ENCODE results near the gene TRPV4. TPM values are rescaled to one million over a fixed set of nuclear protein-coding genes. Genes with fewer than 3 reads are reported as not detected.

Gene TRPV4
- total RNA-seq, 1 experiment from 2014 or later = 3.1 TPM

GRCh38 chr12:109860977-109861376, 27.8 kb upstream of the TRPV4 start:
- Histone ChIP-seq H3K27ac (no peak overlapping the region), H3K27me3 (ENCODE audit: insufficient read depth, low read depth) (no peaks in the 10 kb centered on the region), H3K4me1 (replicated peaks; ENCODE audit: insufficient read depth) (peaks cover 31% of the 10 kb centered on the region), H3K9me2 (ENCODE audit: insufficient read depth) (no peaks in the 10 kb centered on the region), H4K20me1 (ENCODE audit: insufficient read depth) (no peaks in the 10 kb centered on the region), H2AFZ (no peak overlapping the region), H3K79me2 (ENCODE audit: low read depth) (peaks cover 14% of the 10 kb centered on the region; the same call in 1 of the 2 replicates), H3K4me2 (no peak overlapping the region), H3F3A (ENCODE audit: insufficient read depth, low read depth) (peaks cover 24% of the 10 kb centered on the region), H3K4me3 (no peak overlapping the region), H3K9me3 (ENCODE audit: insufficient read depth, low read depth) (no peaks in the 10 kb centered on the region), H3K36me3 (ENCODE audit: low read depth) (no peaks in the 10 kb centered on the region)
- intact Hi-C loops (cut with micrococcal nuclease; ENCODE audit: unreplicated experiment) = no loop called here
- TF ChIP-seq CTCF (conservative IDR thresholded peaks at IDR 0.05) = no peak
- TF ChIP-seq EZH2 (IDR thresholded peaks at IDR 0.05; ENCODE audit: low read depth) = no peak
- POLR2A ChIA-PET (ENCODE audit: unreplicated experiment) = no interaction called here
- CTCF ChIA-PET = interaction anchor here (0.6 kb wide), 1 partner anchor 613 kb away, joined by 3 read pairs; no protein-coding TSS in a partner anchor
- no TSS peak for BruUV-seq (replicated peaks)
- DNase-seq = no peak

GRCh38 chr12:109858764-109859163, 25.6 kb upstream of the TRPV4 start:
- H3K27me3 ChIP-seq (ENCODE audit: insufficient read depth, low read depth) = no peaks in the 10 kb centered on the region
- intact Hi-C loops (cut with micrococcal nuclease; ENCODE audit: unreplicated experiment) = no loop called here
- peaks cover 2% of the 10 kb centered on the region; the same call in 1 of the 2 replicates for H3F3A ChIP-seq (ENCODE audit: insufficient read depth, low read depth)
- H3K4me3 ChIP-seq = no peak overlapping the region
- ChIA-PET POLR2A (ENCODE audit: unreplicated experiment) (no interaction called here), CTCF (interaction anchor here (0.6 kb wide), 1 partner anchor 47 kb away, joined by 5 read pairs; no protein-coding TSS in a partner anchor)
- H3K79me2 ChIP-seq (ENCODE audit: low read depth) = 0 out of 2 replicates have a peak, but pooled peaks cover 9% of the 10 kb centered on the region
- H3K27ac ChIP-seq = no peak overlapping the region
- H3K36me3 ChIP-seq (ENCODE audit: low read depth) = no peaks in the 10 kb centered on the region
- TF ChIP-seq CTCF (conservative IDR thresholded peaks at IDR 0.05) (no peak), EZH2 (IDR thresholded peaks at IDR 0.05; ENCODE audit: low read depth) (no peak)
- no peak overlapping the region for H3K4me2 ChIP-seq
- H2AFZ ChIP-seq = no peak overlapping the region
- peaks cover 8% of the 10 kb centered on the region for H3K4me1 ChIP-seq (replicated peaks; ENCODE audit: insufficient read depth)
- no peaks in the 10 kb centered on the region for H4K20me1 ChIP-seq (ENCODE audit: insufficient read depth)
- DNase-seq = no peak
- no TSS peak for BruUV-seq (replicated peaks)
- H3K9me3 ChIP-seq (ENCODE audit: insufficient read depth, low read depth) = no peaks in the 10 kb centered on the region
- H3K9me2 ChIP-seq (ENCODE audit: insufficient read depth) = no peaks in the 10 kb centered on the region

GRCh38 chr12:109857715-109858114, 24.5 kb upstream of the TRPV4 start:
- CTCF ChIA-PET = no interaction called here
- no peaks in the 10 kb centered on the region for H3K36me3 ChIP-seq (ENCODE audit: low read depth)

More at GRCh38 chr12:109857715-109858114, 24.5 kb upstream of the TRPV4 start:
- H3F3A ChIP-seq (ENCODE audit: insufficient read depth, low read depth) = 0 out of 2 replicates have a peak, but pooled peaks cover 3% of the 10 kb centered on the region
- H3K4me2 ChIP-seq = no peak overlapping the region
- intact Hi-C loops (cut with micrococcal nuclease; ENCODE audit: unreplicated experiment) = no loop called here
- H3K4me1 ChIP-seq (replicated peaks; ENCODE audit: insufficient read depth) = no peaks in the 10 kb centered on the region
- H4K20me1 ChIP-seq (ENCODE audit: insufficient read depth) = no peaks in the 10 kb centered on the region
- no peak overlapping the region for H3K4me3 ChIP-seq
- H3K27me3 ChIP-seq (ENCODE audit: insufficient read depth, low read depth) = no peaks in the 10 kb centered on the region
- BruUV-seq (replicated peaks) = no TSS peak
- H3K27ac ChIP-seq = no peak overlapping the region
- no peak for DNase-seq
- TF ChIP-seq EZH2 (IDR thresholded peaks at IDR 0.05; ENCODE audit: low read depth) = no peak
- no peak for TF ChIP-seq CTCF (conservative IDR thresholded peaks at IDR 0.05)
- H3K9me2 ChIP-seq (ENCODE audit: insufficient read depth) = no peaks in the 10 kb centered on the region
- H3K79me2 ChIP-seq (ENCODE audit: low read depth) = no peaks in the 10 kb centered on the region
- no peak overlapping the region for H2AFZ ChIP-seq
- POLR2A ChIA-PET (ENCODE audit: unreplicated experiment) = no interaction called here
- H3K9me3 ChIP-seq (ENCODE audit: insufficient read depth, low read depth) = no peaks in the 10 kb centered on the region

Data from PC-9 (cell line).